Measurements from ENCODE around the gene TIPARP. TPM values are rescaled to one million over a fixed set of nuclear protein-coding genes. Genes with fewer than 3 reads are reported as not detected.
"Not testable (repeated sequence)": the region's sequence is repeated elsewhere in the genome, so short reads cannot be mapped to it uniquely, and the experiment has no call there.

Gene TIPARP
- total RNA-seq, 1 donor from 2014 or later = 31.3 TPM

- TF ChIP-seq, protein P1, sequence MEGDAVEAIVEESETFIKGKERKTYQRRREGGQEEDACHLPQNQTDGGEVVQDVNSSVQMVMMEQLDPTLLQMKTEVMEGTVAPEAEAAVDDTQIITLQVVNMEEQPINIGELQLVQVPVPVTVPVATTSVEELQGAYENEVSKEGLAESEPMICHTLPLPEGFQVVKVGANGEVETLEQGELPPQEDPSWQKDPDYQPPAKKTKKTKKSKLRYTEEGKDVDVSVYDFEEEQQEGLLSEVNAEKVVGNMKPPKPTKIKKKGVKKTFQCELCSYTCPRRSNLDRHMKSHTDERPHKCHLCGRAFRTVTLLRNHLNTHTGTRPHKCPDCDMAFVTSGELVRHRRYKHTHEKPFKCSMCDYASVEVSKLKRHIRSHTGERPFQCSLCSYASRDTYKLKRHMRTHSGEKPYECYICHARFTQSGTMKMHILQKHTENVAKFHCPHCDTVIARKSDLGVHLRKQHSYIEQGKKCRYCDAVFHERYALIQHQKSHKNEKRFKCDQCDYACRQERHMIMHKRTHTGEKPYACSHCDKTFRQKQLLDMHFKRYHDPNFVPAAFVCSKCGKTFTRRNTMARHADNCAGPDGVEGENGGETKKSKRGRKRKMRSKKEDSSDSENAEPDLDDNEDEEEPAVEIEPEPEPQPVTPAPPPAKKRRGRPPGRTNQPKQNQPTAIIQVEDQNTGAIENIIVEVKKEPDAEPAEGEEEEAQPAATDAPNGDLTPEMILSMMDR (IDR thresholded peaks at IDR 0.05) = no peak
- Mint-ChIP-seq H3K4me3 (no peak overlapping the region), H3K4me1 (no peaks in the 10 kb centered on the region), H3K27me3 (no peaks in the 10 kb centered on the region), H3K9me3 (no peaks in the 10 kb centered on the region), H3K36me3 (ENCODE audit: low read depth) (no peaks in the 10 kb centered on the region), H3K27ac (no peak overlapping the region)
- DNase-seq (no peak), ATAC-seq (ENCODE audit: low read depth) (no peak)
- intact Hi-C loops (cut with micrococcal nuclease) = no loop called here
- CTCF ChIA-PET = no interaction called here
- POLR2A ChIA-PET = no interaction called here
Observed at GRCh38 chr3:156738251-156738650, 63.9 kb downstream of the TIPARP start.

- H3K4me3 Mint-ChIP-seq = no peak overlapping the region
- ChIA-PET CTCF (no interaction called here), POLR2A (no interaction called here)
- TF ChIP-seq, protein P1 (IDR thresholded peaks at IDR 0.05) = no peak
- intact Hi-C loops (cut with micrococcal nuclease) = no loop called here
- no peak for ATAC-seq (ENCODE audit: low read depth)
- no peaks in the 10 kb centered on the region for H3K27me3 Mint-ChIP-seq
- H3K9me3 Mint-ChIP-seq = no peaks in the 10 kb centered on the region
- H3K4me1 Mint-ChIP-seq = no peaks in the 10 kb centered on the region
- DNase-seq = no peak
- H3K27ac Mint-ChIP-seq = no peak overlapping the region
- H3K36me3 Mint-ChIP-seq (ENCODE audit: low read depth) = no peaks in the 10 kb centered on the region
Observed at GRCh38 chr3:156739976-156740375, 65.6 kb downstream of the TIPARP start.

DNA sequence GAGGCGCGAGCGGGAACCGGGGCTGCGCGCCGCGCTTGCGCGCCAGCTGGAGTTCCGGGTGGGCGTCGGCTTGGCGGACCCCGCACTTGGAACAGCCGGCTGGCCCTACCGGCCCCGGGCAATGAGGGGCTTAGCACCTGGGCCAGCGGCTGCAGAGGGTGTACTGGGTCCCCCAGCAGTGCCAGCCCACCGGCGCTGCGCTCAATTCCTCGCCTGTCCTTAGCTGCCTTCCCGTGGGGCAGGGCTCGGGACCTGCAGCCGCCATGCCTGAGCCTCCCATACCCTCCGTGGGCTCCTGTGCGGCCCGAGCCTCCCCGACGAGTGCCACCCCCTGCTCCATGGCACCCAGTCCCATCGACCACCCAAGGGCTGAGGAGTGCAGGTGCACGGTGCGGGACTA, 66.2 kb downstream of the TIPARP start:
- DNase-seq; H3K9me3 Mint-ChIP-seq; H3K4me1 Mint-ChIP-seq; intact Hi-C loops (cut with micrococcal nuclease); H3K27ac Mint-ChIP-seq; H3K4me3 Mint-ChIP-seq; POLR2A ChIA-PET; H3K36me3 Mint-ChIP-seq (ENCODE audit: low read depth); ATAC-seq (ENCODE audit: low read depth); H3K27me3 Mint-ChIP-seq; CTCF ChIA-PET: not testable (repeated sequence)

- TF ChIP-seq, protein P1 (IDR thresholded peaks at IDR 0.05) = no peak
- Mint-ChIP-seq H3K4me1 (no peaks in the 10 kb centered on the region), H3K4me3 (no peak overlapping the region), H3K27ac (no peak overlapping the region), H3K36me3 (ENCODE audit: low read depth) (peaks cover 4% of the 10 kb centered on the region), H3K27me3 (no peaks in the 10 kb centered on the region), H3K9me3 (peaks cover 6% of the 10 kb centered on the region)
- ATAC-seq (ENCODE audit: low read depth) (no peak), DNase-seq (no peak)
- ChIA-PET POLR2A (no interaction called here), CTCF (no interaction called here)
- intact Hi-C loops (cut with micrococcal nuclease) = no loop called here
Observed at GRCh38 chr3:156741935-156742334, 67.5 kb downstream of the TIPARP start.

DNA sequence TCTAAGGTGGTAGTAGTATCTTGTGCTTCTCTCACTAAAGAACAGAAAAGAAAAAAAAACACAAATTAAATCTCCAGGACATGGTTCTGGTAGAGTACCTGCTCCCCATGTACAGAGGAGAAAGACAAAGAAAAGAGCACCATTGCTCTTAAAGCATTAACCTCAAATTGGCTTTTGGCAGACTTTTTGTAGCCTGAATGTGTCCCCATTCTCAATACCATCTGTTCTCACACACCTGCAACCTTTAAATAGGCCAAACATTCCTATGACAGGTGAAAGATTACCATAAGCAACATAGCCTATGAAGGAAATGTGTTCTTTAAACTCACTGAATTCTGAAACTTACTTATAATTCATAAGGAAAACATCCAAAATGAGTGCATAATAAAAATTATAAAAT, 68.0 kb downstream of the TIPARP start:
- Mint-ChIP-seq H3K27ac (no peak overlapping the region), H3K27me3 (no peaks in the 10 kb centered on the region), H3K4me1 (no peaks in the 10 kb centered on the region), H3K9me3 (peaks cover 10% of the 10 kb centered on the region), H3K36me3 (ENCODE audit: low read depth) (peaks cover 4% of the 10 kb centered on the region), H3K4me3 (no peak overlapping the region)
- CTCF ChIA-PET = no interaction called here
- intact Hi-C loops (cut with micrococcal nuclease) = no loop called here
- DNase-seq (no peak), ATAC-seq (ENCODE audit: low read depth) (no peak)
- TF ChIP-seq, protein P1 (IDR thresholded peaks at IDR 0.05) = no peak
- POLR2A ChIA-PET = no interaction called here

GRCh38 chr3:156743859-156744258, 69.5 kb downstream of the TIPARP start:
- POLR2A ChIA-PET = no interaction called here
- TF ChIP-seq, protein P1 (IDR thresholded peaks at IDR 0.05) = no peak

More at GRCh38 chr3:156743859-156744258, 69.5 kb downstream of the TIPARP start:
- no peaks in the 10 kb centered on the region for H3K27me3 Mint-ChIP-seq
- H3K4me1 Mint-ChIP-seq = no peaks in the 10 kb centered on the region
- CTCF ChIA-PET = no interaction called here
- DNase-seq (no peak), ATAC-seq (ENCODE audit: low read depth) (no peak)
- no peak overlapping the region for H3K4me3 Mint-ChIP-seq
- no peak overlapping the region for H3K27ac Mint-ChIP-seq
- peaks cover 13% of the 10 kb centered on the region for H3K9me3 Mint-ChIP-seq
- peaks cover 4% of the 10 kb centered on the region for H3K36me3 Mint-ChIP-seq (ENCODE audit: low read depth)
- intact Hi-C loops (cut with micrococcal nuclease) = no loop called here

All from activated B cell treated with CpG ODN at 0.5 μM for 24 hours (primary cell).